Measurements from ENCODE around the gene RAE1. TPM values are rescaled to one million over a fixed set of nuclear protein-coding genes. Genes with fewer than 3 reads are reported as not detected.

RAE1 gene, protein sequence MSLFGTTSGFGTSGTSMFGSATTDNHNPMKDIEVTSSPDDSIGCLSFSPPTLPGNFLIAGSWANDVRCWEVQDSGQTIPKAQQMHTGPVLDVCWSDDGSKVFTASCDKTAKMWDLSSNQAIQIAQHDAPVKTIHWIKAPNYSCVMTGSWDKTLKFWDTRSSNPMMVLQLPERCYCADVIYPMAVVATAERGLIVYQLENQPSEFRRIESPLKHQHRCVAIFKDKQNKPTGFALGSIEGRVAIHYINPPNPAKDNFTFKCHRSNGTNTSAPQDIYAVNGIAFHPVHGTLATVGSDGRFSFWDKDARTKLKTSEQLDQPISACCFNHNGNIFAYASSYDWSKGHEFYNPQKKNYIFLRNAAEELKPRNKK
- total RNA-seq (2014; rRNA removed; shearing (Covaris generic)): 43.3 and 59.7 TPM in 2 replicates
- 33.0 and 35.4 TPM in 2 replicates for polyA plus RNA-seq (2016; fragmentation: Nextera tagmentation; extraction: Ambion mirVana)
- long read RNA-seq, transcript RAE1-203 (12 exons, 2,639 nt): major isoform, 73 of 87 reads
- long read RNA-seq, transcript RAE1-201 (12 exons, 2,362 nt): minor isoform, 7 of 87 reads
- long read RNA-seq, partial matches to known transcripts: 2 of 87 reads
- long read RNA-seq, other reads (novel, unspliced or antisense): 4 of 87 reads

DNA sequence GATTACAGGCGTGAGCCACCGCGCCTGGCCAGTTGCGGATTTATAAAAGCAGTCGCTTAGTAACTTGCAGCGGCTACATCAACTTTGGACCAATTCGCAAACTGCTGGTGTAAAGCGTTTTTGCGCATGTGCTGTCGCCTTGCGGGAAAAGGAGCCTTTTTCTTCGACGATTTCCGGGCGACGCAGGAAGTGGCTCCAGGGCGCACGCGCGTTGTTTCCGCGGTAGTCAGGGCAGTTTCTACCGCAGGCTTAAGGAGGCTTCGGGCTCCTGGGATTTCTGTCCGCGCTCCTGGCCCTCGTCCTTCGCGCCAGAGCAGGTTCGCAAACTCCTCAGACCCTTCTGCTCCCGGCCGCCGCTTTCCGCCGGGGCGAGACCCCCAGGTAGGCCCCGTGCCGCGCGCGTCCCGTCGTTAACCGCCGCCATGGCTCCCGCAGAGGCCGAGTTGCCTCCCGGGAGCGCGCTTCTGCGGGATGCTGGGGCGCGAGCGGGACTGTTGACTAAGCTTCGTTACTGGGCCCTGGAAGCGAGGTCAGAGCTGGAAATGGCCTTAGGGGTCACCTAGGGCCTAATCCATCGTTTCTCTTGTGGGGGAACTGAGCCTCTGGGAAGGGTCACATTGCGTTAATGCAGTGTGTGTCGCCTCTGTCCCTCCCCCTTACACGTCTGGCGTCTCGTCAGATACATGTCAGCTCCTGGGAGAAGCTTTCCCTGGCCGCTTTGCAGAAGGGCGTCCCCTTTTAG lies at the start of gene RAE1:
Gene RAE1, plus strand, starts transcription at position 214 of the 742 bp plus-strand sequence. CDS start 2,784 bp downstream, outside the sequence.
- H3F3A ChIP-seq (replicated peaks; ENCODE audit: low read depth): no peaks in the 10 kb centered on the region
- H3K27me3 Mint-ChIP-seq (ENCODE audit: insufficient read depth, low read depth, poor library complexity): peaks cover 9% of the 10 kb centered on the region
- 0 out of 2 replicates have a peak, but pooled peaks cover 6% of the 10 kb centered on the region for H3K27me3 ChIP-seq (ENCODE audit: insufficient read depth)
- H3K4me1 ChIP-seq (ENCODE audit: insufficient read depth): 0 out of 2 replicates have a peak, but pooled peaks cover 8% of the 10 kb centered on the region
- peaks cover 13% of the 10 kb centered on the region; the same call in 1 of the 2 replicates for H4K20me1 ChIP-seq (replicated peaks; ENCODE audit: insufficient read depth)
- ATAC-seq (peak; percentile 82), DNase-seq (ENCODE audit: low spot score) (peak; percentile 95)
- peaks cover 34% of the 10 kb centered on the region for H3K36me3 Mint-ChIP-seq (ENCODE audit: low read depth)
- peaks cover 33% of the 10 kb centered on the region for H3K79me2 ChIP-seq (replicated peaks; ENCODE audit: insufficient read depth)
- H3K27ac ChIP-seq (ENCODE audit: low read depth): peak within 1 kb of the TSS; percentile 73; the same call in 1 of the 2 replicates
- H3K36me3 ChIP-seq (ENCODE audit: insufficient read depth): peaks cover 27% of the 10 kb centered on the region; the same call in 1 of the 2 replicates
- H3K27ac Mint-ChIP-seq: peak within 1 kb of the TSS; percentile 89
- peak within 1 kb of the TSS; percentile 93 for H3K4me2 ChIP-seq
- peak within 1 kb of the TSS; percentile 93 for H3K4me3 Mint-ChIP-seq
- no peaks in the 10 kb centered on the region for H3K9me2 ChIP-seq (ENCODE audit: insufficient read depth)
- TF ChIP-seq STAT1 (IDR thresholded peaks at IDR 0.05; ENCODE audit: unreplicated experiment) (no peak), ZNF114 (CRISPR knock-in tag; IDR thresholded peaks at IDR 0.05) (no peak), NANOG (IDR thresholded peaks at IDR 0.05; ENCODE audit: borderline replicate concordance) (no peak), CREB1 (CRISPR knock-in tag; IDR thresholded peaks at IDR 0.05; ENCODE audit: low read depth) (peak; percentile 62; the same call in 1 of the 2 replicates), POLR2AphosphoS5 (IDR thresholded peaks at IDR 0.05; ENCODE audit: low read depth) (peak; percentile 65)
- TF ChIP-seq, protein P1, sequence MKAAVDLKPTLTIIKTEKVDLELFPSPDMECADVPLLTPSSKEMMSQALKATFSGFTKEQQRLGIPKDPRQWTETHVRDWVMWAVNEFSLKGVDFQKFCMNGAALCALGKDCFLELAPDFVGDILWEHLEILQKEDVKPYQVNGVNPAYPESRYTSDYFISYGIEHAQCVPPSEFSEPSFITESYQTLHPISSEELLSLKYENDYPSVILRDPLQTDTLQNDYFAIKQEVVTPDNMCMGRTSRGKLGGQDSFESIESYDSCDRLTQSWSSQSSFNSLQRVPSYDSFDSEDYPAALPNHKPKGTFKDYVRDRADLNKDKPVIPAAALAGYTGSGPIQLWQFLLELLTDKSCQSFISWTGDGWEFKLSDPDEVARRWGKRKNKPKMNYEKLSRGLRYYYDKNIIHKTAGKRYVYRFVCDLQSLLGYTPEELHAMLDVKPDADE (IDR thresholded peaks at IDR 0.05): peak; percentile 34
- peaks cover 2% of the 10 kb centered on the region; the same call in 1 of the 3 replicates for H3K9me3 Mint-ChIP-seq
- peaks cover 8% of the 10 kb centered on the region for H3K4me1 Mint-ChIP-seq
- H2AFZ ChIP-seq: peak within 1 kb of the TSS; percentile 92
- H3K4me3 ChIP-seq: peak within 1 kb of the TSS; percentile 80

DNA sequence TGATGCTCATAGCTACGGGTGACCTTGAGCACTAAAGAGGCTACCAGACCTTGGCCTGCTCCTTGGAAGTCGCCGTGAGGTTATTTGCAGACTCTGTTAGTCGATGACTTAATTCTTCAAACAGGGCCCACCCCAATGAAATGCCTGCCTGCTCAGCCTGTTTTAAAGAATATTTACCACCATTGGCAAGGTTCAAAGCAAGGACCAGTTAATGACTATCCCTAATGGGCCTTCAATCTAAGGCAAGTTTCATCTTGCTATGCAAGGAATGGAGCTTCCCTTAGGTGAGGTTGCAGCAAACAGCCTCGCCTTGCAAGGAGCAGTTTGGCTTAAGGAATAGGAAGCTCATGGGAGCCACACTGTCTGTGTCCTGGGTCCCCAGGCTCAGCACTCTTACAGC lies 44.3 kb upstream of the RAE1 start:
- Histone ChIP-seq H3K9me2 (ENCODE audit: insufficient read depth) (no peaks in the 10 kb centered on the region), H3K4me2 (no peak overlapping the region), H3K4me1 (ENCODE audit: insufficient read depth) (no peaks in the 10 kb centered on the region), H3K36me3 (ENCODE audit: insufficient read depth) (no peaks in the 10 kb centered on the region), H3K79me2 (replicated peaks; ENCODE audit: insufficient read depth) (no peaks in the 10 kb centered on the region), H3K27ac (ENCODE audit: low read depth) (no peak overlapping the region), H4K20me1 (replicated peaks; ENCODE audit: insufficient read depth) (no peaks in the 10 kb centered on the region), H2AFZ (no peak overlapping the region), H3F3A (replicated peaks; ENCODE audit: low read depth) (no peaks in the 10 kb centered on the region), H3K4me3 (no peak overlapping the region), H3K27me3 (ENCODE audit: insufficient read depth) (no peaks in the 10 kb centered on the region)
- H3K9me3 Mint-ChIP-seq: no peaks in the 10 kb centered on the region
- peaks cover 7% of the 10 kb centered on the region for H3K27me3 Mint-ChIP-seq (ENCODE audit: insufficient read depth, low read depth, poor library complexity)
- no peak overlapping the region for H3K27ac Mint-ChIP-seq
- TF ChIP-seq EZH2phosphoT487 (IDR thresholded peaks at IDR 0.05; ENCODE audit: unreplicated experiment): no peak
- H3K4me3 Mint-ChIP-seq: no peak overlapping the region
- no peak for ATAC-seq
- no peaks in the 10 kb centered on the region for H3K4me1 Mint-ChIP-seq
- H3K36me3 Mint-ChIP-seq (ENCODE audit: low read depth): no peaks in the 10 kb centered on the region
- DNase-seq (ENCODE audit: low spot score): no peak
